HG03196 (cell line): ENCODE results near the gene PLOD1.
"Not testable (repeated sequence)": the region's sequence is repeated elsewhere in the genome, so short reads cannot be mapped to it uniquely, and the experiment has no call there.

ENCODE experiments used
- ATAC-seq: cut with Tn5 transposase; IDR thresholded peaks from one replicate; pipeline ENCODE4 v1.9.1; 2021; ENCODE audit not compliant: unreplicated experiment

The PLOD1 gene

DNA sequence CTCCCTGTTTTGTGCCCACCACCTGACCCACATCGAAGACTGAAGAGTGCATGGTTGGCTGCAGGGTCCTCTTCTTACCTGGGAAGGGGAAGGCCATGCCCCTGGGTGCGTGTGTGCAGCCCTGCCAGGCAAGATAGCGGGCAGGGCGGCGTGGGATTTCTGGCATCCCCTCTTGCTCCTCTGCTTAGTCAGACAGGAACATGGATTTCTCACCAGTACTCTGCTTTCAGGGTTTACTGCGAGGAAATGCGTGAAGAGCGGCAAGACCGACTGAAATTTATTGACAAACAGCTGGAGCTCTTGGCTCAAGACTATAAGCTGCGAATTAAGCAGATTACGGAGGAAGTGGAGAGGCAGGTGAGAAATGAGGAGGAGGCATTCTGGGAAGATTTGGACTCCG is 69.2 kb downstream of the PLOD1 start:
- ATAC-seq = no peak

DNA sequence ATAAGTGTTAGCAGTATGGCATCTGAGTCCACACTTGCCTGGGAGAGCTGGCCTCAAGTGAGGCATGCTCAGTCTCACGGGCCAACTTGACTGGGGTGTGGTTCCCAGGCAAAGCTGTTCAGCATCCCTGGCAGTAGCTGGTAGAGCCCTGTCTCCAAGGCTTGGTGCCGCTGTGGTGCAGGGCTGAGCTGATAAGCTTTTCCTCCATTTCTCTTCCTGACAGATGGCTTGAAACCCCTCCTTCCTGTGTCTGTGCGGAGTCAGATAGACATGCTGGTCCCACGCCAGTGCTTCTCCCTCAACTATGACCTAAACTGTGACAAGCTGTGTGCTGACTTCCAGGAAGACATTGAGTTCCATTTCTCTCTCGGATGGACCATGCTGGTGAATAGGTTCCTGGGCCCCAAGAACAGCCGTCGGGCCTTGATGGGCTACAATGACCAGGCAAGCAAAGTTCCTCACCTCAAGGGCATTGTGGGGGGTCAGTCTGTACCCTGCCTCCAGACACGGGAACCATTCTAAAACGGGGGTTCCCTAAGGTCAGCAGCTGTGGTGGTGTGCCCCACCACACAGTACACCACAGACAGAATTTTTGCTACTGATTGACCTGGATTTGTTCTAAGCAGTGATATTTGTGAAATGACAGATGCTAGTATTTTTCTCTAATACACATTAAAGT is 71.1 kb downstream of the PLOD1 start:
- ATAC-seq = no peak

DNA sequence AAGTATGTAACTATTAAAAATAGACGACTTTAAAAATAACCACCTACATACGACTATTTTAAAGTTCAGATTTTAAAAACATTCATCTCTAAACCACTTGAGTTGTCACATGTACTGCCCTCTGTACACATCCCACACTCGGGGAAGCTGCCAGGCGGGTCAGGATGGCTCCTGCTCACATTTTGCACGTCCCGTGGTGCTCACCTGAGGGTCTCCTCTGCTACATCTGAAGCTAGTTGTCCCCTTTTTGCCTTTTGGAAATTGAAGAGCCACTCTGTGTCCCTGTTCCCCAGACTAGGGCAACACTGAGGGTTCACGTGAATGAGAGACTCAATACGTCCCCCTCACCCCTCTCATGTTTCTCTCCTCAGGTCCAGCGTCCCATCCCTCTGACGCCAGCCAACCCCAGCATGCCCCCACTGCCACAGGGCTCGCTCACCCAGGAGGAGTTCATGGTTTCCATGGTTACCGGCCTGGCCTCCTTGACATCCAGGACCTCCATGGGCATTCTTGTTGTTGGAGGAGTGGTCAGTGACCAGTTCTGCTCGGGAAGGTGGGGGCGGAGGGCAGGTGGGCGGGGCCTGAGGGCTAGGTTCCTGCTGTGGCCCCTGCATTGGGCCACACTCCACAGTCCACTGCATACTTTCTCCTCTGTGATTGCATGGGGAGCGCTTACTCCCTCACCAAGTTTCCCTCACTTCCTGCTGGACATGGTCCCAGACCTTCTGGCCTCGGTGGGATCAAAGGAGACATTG is 71.8 kb downstream of the PLOD1 start:
- ATAC-seq = no peak

DNA sequence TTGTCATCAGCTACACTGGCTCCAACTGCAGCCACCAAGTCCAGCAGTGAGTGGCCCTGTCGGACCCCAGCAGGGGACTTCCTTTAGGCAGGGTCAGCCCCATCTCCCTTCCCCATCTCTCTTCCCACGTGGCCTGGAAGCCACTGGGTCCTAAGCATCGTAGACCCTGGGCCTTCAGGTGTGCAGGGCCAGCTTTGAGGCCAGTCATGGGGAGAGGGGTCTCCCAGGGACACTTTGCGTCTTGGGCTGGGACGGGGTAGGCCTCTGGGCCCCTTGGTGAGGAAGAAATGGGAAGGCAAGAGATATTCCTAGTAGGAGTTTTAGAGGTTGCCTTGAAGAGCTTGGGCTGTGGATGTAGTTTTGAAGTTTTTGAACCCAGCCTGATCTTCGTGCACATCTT is 72.7 kb downstream of the PLOD1 start:
- no peak for ATAC-seq

DNA sequence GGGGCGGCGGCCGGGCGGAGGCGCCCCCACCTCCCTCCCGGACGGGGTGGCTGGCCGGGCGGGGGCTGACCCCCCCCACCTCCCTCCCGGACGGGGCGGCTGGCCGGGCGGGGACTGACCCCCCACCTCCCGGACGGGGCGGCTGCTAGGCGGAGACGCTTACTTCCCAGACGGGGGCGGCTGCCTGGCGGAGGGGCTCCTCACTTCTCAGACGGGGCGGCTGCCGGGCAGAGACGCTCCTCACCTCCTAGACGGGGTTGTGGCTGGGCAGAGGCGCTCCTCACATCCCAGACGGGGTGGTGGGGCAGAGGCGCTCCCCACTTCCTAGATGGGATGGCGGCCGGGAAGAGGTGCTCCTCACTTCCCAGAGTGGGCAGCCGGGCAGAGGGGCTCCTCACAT is 73.8 kb downstream of the PLOD1 start:
- not testable (repeated sequence) for ATAC-seq

DNA sequence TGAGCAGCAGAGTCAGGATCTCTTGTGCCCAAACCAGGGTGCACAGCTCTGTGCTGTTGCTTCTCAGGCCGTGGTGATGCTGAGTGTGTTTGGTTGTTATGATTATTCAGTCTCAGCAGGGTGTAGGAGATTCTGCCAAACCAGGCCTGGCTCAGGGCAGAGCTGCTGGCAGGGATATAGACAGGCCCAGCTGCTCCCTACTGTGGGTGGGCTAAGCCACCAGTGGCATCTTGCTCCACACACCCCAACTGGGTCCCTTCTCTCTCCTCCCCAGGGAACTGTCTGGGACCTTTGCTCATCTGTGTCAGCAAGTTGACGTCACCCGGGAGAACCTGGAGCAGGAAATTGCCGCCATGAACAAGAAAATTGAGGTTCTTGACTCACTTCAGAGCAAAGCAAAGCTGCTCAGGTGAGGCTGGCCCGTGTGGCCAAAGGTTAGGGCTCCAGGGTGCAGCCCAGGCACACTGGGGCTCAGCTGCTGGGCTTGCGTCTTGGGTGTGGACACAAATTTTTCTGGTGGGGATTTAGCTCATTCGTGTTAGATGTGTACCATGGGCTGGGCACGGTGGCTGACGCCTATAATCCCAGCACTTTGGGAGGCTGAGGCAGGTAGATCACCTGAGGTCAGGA is 74.9 kb downstream of the PLOD1 start:
- no peak for ATAC-seq

DNA sequence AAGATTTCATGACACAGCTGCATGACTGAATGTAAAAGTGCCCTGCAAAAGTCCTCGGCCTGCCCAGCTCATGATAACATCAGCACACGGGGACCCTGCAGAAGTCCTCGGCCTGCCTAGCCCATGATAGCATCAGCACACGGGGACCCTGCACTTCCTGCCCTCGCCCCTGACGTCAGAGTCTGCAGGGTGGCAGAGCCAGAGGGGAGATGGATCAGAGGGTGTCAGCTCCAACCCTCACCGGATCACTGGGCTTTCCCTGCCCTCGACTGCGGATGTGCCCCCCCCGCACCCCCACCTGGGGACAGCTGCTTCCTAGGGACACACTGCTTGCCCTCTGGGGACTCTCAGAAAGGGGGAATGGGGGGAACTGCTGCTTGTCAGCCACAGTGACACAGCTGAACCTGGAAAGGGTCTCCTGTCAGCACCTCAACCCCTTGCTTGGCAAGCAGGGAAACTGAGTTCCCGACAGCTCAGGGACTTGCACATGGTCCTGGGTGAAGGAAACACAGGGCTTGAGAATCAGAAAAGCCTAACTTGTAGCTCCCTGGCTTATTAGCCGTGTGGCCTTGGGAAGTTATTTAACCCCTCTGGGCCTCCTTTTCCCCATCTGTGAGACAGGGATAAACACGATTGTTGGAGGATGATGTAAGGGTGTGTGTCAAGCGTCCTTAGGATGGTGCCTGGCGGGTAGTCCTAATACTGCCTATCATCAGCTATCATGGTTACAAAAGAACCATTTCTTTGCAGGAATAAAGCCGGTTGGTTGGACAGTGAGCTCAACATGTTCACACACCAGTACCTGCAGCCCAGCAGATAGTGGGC is 76.4 kb downstream of the PLOD1 start:
- no peak for ATAC-seq

DNA sequence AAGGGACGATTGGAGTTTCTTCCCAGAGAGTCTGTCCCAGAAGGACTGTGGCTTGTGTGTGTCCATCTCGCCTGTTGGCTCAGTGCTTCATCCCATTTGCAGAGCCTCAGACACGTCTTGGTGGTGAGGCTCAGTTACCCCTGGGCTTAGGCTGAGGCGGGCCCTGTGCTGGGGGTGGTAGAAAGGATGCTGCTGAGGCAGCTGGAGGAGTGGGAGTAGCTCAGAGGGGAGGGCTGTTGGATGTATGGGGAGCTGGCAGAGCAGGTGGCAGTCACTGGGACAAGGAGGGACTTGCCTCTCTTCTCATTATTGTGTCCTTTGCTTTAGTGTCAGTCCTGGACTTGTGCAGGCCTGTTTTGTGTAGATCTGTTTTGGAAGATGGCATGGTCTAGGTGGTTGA is 77.5 kb downstream of the PLOD1 start:
- no peak for ATAC-seq

DNA sequence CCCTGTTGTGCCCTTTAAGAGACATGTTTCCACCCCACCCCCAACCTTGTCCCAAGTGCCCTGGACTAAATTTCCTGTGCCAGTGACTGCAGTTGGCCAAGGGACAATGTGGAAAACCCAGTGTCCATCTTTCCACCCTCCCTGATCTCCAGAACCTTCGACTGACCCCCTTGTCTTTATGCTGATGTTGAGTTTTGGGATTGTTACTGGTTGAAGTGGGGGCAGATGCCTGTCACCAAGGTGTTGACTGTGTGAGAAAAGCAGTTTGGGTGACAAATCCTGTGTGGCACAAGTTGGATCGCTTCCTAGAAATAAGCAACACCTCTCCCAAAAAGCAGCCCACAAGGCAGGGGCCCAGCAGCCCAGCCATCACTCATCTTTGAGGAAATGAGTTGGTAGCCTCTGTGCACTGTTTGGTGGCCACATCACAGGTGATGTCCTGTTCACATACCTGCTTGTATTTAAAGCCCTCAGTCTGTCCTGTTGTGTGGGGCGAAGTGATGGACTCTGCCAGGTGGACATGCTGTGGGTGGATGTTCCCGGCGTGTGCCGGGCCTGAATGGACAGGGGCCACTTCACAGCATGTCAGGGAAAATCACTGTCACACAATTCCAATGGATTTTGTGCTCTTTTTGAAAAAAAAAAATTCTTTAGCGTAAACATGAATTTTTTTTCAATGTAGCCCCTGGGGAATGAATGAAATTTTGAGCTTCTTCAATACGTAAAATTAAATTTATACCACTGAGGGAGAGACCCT is 78.2 kb downstream of the PLOD1 start:
- no peak for ATAC-seq

DNA sequence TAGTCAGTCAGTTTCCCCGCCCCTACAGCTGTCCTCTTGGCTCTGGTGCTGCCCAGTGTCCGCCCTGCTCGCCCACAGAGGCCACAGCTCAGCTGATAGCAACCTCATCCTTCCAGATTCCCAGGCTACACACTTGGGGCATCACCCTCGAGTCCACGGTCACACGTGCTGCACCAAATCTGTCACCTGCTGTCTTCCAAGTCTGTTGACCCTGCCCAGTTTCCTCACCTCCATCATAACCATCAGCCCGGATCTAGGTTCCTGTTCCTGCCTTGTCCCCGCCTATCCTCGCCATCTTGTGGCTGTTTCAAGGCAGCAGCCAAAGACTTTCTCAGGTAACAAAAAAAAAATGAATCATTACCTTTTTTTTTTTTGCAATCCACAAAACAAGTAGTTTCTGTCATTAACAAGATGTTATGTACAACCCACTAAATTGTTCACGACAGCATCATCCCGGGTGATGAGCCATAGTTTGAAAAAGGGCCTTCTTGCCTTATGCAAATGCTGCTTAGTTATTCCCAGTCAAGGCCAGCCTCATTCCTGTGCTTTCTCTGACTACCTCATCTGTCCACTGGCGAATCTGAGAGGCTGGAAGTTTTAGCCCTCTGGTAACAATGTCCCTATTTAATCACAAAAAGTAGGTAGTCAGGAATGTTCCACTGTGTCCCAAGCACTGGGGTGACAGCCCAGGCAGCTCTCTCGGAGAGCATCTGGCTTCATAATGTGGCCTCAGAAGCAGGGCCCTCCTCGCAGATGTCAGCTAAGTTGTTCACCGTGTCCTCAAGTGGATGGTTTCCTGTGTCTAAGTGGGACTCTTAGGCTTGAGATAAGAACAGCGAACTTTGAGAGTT is 79.8 kb downstream of the PLOD1 start:
- no peak for ATAC-seq

DNA sequence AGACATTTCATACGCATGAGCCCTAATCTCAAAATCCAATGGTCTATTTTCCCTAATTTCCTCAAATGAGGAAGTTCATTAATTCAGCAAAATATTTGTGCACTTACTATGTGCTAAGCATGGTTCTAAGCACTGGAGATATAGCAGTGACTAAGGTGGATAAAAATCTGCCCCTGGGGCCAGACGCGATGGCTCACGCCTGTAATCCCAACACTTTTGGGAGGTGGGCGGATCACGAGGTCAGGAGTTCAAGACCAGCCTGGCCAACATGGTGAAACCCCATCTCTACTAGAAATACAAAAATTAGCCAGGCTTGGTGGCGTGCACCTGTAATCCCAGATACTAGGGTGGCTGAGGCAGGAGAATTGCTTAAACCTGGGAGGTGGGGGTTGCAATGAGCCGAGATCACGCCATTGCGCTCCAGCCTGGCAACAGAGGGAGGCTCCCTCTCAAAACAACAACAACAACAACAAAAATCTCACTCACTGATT is 80.5 kb downstream of the PLOD1 start:
- ATAC-seq = no peak

DNA sequence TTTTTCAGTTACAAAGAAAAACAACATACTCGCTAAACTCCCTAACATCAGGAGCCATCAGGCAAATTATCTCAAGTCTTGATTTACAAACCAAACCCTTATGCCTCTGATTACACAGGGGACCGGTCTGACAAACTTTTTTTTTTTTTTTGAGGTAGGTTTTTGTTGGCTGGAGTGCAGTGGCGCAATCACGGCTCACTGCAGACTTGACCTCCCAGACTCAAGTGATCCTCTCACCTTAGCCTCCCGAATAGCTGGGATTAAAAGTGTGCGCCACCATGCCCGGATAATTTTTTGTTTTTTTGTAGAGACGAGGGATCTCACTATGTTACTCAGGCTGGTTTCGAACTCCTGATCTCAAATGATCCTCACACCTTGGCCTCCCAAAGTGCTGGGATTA is 81.0 kb downstream of the PLOD1 start:
- no peak for ATAC-seq

DNA sequence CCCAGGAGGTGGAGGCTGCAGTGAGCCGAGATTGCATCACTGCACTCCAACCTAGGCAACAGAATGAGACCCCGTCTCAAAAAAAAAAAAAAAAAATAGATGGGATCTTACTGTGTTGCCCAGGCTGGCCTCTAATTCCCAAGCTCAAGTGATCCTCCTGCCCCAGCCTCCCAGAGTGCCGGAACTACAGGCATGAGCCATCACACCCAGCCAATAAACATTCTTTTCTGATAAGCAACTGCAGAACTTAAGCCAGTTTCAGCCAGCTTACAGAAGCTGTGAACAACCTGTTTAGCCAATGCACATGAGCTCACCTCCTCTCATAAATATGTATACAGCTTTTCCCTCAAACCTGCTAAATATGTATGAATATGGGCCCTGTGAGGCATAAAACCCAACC is 81.7 kb downstream of the PLOD1 start:
- no peak for ATAC-seq

DNA sequence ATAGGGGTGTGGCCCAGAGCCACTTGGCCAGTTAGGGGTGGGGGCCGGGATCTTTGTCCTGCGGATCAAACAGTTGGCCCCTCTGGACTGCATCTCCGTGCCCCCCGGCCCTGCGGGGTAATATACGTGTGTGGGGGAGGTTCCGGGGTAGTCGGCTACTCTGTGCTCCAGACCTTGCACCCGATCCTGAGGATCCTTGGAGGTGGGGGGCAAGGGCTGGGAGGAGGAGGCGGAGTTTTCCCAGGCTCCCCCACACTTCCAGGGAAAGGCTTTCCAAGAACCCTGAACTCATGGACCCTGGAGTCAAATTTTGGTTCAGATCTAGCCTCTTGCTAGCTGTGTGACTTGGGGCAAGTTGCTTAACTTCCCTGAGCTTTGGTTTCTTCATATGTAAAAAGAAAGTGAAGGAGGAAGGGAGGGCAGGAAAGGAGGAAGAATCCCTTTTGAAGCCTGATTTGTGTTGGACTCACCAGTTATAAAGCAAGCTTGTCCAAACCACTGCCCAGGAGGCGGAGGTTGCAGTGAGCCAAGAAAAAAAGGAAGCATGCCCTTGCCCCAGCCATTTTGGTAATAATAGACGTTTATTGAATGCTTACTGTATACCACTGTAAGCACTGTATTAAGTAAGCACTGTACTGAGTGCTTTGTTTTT is 85.5 kb downstream of the PLOD1 start:
- ATAC-seq = no peak

DNA sequence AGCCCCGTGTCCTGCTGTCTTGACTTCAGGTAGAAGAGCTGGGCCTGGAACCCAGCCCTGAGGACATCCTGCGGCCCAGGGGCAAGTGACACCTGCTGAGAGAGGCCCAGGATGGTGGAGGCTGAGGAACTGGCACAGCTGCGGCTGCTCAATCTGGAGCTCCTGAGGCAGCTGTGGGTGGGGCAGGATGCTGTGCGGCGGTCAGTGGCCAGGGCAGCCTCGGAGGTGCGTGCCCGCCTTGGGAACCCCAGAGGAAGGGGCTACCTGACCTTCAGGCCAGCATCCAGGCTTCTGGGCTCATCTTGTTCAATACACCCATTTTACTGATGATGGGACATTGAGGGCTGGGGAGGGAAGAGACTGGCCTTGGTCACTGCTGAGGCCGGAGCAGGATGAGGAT is 87.1 kb downstream of the PLOD1 start:
- no peak for ATAC-seq

DNA sequence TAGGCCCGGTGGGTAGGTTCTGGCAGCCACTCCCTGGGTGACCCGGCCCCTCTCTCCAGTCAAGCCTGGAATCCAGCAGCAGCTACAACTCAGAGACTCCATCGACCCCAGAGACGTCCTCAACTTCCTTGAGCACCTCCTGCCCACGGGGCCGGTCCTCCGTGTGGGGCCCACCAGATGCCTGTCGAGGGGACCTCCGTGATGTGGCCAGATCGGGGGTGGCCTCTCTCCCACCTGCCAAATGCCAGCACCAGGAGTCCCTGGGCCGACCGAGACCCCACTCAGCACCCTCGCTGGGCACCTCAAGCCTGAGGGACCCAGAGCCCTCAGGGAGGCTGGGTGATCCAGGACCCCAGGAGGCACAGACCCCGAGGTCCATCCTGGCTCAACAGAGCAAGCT is 87.5 kb downstream of the PLOD1 start:
- no peak for ATAC-seq
